ENCODE results near the gene TGM6.

DNA sequence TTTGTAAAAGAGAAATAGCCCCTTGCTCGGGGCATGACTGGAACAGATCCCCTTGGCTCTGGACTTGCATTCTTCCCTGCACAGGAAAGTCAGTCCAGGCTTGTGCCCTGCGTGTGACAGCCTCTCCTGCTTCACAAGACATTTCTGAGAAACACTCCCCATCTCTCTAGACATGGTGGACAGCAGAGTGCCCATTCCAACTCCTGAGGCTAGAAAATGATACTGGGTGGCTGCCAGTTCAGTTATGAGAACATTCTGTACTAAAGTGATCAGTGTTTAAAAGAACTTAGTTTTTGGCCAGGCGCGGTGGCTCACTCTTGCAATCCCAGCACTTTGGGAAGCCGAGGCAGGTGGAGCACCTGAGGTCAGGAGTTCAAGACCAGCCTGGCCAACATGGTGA, 43.6 kb upstream of the TGM6 start:
- no peak for TF ChIP-seq TOX (CRISPR knock-in tag; IDR thresholded peaks at IDR 0.05; ENCODE audit: borderline replicate concordance)
- TF ChIP-seq ARNTL (CRISPR knock-in tag; IDR thresholded peaks at IDR 0.05; ENCODE audit: borderline replicate concordance, low read depth): no peak
- TF ChIP-seq SNAI2 (CRISPR knock-in tag; IDR thresholded peaks at IDR 0.05): no peak
- TF ChIP-seq ZFP3 (CRISPR knock-in tag; IDR thresholded peaks at IDR 0.05): no peak
- no peak for TF ChIP-seq BACH2 (CRISPR knock-in tag; IDR thresholded peaks at IDR 0.05; ENCODE audit: borderline replicate concordance)
- TF ChIP-seq, protein P1, sequence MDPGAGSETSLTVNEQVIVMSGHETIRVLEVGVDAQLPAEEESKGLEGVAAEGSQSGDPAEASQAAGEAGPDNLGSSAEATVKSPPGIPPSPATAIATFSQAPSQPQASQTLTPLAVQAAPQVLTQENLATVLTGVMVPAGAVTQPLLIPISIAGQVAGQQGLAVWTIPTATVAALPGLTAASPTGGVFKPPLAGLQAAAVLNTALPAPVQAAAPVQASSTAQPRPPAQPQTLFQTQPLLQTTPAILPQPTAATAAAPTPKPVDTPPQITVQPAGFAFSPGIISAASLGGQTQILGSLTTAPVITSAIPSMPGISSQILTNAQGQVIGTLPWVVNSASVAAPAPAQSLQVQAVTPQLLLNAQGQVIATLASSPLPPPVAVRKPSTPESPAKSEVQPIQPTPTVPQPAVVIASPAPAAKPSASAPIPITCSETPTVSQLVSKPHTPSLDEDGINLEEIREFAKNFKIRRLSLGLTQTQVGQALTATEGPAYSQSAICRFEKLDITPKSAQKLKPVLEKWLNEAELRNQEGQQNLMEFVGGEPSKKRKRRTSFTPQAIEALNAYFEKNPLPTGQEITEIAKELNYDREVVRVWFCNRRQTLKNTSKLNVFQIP (CRISPR knock-in tag; IDR thresholded peaks at IDR 0.05; ENCODE audit: borderline replicate concordance, low read depth): no peak
- TF ChIP-seq, protein P2, sequence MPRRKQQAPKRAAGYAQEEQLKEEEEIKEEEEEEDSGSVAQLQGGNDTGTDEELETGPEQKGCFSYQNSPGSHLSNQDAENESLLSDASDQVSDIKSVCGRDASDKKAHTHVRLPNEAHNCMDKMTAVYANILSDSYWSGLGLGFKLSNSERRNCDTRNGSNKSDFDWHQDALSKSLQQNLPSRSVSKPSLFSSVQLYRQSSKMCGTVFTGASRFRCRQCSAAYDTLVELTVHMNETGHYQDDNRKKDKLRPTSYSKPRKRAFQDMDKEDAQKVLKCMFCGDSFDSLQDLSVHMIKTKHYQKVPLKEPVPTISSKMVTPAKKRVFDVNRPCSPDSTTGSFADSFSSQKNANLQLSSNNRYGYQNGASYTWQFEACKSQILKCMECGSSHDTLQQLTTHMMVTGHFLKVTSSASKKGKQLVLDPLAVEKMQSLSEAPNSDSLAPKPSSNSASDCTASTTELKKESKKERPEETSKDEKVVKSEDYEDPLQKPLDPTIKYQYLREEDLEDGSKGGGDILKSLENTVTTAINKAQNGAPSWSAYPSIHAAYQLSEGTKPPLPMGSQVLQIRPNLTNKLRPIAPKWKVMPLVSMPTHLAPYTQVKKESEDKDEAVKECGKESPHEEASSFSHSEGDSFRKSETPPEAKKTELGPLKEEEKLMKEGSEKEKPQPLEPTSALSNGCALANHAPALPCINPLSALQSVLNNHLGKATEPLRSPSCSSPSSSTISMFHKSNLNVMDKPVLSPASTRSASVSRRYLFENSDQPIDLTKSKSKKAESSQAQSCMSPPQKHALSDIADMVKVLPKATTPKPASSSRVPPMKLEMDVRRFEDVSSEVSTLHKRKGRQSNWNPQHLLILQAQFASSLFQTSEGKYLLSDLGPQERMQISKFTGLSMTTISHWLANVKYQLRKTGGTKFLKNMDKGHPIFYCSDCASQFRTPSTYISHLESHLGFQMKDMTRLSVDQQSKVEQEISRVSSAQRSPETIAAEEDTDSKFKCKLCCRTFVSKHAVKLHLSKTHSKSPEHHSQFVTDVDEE (CRISPR knock-in tag; IDR thresholded peaks at IDR 0.05): no peak
- TF ChIP-seq RARB (CRISPR knock-in tag; IDR thresholded peaks at IDR 0.05): no peak
- TF ChIP-seq ZC3H10 (CRISPR knock-in tag; IDR thresholded peaks at IDR 0.05): no peak
- TF ChIP-seq, protein P3, sequence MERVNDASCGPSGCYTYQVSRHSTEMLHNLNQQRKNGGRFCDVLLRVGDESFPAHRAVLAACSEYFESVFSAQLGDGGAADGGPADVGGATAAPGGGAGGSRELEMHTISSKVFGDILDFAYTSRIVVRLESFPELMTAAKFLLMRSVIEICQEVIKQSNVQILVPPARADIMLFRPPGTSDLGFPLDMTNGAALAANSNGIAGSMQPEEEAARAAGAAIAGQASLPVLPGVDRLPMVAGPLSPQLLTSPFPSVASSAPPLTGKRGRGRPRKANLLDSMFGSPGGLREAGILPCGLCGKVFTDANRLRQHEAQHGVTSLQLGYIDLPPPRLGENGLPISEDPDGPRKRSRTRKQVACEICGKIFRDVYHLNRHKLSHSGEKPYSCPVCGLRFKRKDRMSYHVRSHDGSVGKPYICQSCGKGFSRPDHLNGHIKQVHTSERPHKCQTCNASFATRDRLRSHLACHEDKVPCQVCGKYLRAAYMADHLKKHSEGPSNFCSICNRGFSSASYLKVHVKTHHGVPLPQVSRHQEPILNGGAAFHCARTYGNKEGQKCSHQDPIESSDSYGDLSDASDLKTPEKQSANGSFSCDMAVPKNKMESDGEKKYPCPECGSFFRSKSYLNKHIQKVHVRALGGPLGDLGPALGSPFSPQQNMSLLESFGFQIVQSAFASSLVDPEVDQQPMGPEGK (CRISPR knock-in tag; IDR thresholded peaks at IDR 0.05; ENCODE audit: borderline replicate concordance): no peak
- no peak for TF ChIP-seq OSR1 (CRISPR knock-in tag; IDR thresholded peaks at IDR 0.05)
- no peak for TF ChIP-seq ZNF565 (CRISPR knock-in tag; conservative IDR thresholded peaks at IDR 0.05; ENCODE audit: low read depth)

Measured in SK-N-SH treated with all-trans-retinoic acid at 6 μM for 48 hours (cell line).